ENCODE results near the gene BCR.

Gene BCR

DNA sequence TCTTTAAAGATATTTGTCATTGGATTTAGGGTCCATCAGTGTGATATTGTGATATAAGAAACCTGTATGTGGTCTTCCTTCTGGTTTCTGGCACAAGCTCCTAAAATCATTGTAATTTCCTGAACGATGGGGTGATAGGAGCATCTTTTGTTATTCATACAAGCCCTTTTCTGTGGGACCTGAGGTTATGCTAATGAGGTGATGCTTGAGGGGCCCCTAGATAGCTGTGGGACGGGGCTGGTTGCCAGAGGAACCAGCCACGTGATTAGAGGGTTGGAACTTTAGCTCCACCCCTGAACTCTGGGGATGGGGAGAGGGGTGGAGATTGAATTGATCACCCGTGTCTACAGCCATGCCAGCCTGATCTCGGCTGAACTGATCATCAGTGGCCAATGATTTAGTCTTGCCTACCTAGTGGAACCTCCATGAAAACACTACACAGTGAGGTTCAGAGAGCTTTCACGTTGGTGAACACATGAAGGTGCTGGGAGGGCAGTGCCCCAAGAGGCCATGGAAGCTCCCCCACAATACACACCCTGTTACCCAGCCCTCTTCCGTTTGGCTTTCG lies 62.8 kb downstream of the BCR start:
- Histone ChIP-seq H3K27ac (ENCODE audit: insufficient read depth, low read length, poor library complexity, severe bottlenecking) (peak overlapping the region; percentile 76), H3K4me1 (ENCODE audit: control insufficient read depth, insufficient read depth, low read length, poor library complexity, severe bottlenecking) (peaks cover 35% of the 10 kb centered on the region)
- DNase-seq: peak; percentile 45 to 72 (median 53)

DNA sequence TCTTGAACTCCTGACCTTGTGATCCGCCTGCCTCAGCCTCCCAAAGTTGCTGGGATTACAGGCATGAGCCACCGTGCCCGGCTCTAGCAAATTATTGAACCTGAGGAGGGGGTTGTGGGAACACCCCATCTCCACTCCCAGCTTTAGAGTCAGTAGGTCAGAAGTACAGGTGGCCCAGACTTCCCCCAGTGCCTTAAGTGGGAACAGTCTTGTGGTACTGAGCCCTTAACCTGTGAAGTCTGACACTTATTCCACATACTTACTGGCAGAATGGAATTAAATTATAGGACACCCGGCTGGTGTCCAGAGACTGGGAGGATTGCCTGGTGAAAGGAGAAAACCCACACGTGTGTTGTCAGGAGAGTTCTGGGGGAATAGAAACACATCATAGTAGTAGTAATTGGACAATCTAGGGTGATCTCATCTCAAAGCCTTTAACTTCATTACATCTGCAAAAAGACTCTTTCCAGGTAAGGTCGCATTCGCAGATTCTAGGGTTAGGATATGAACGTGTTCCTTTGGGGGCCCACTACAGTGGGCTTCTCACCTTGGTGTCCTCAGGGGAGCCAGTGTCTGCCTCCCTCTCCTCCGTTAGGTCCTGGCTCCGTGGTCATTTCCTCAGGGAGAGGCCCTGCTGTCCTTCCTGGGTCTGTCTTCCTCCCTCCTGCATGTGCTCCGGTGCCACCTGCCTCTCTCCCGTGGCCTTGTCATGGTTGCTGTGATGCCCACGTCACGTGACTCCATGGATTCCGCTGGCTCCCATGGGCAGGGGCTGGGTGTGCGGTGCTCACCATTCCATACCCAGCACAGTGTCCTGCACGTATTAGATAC lies 63.8 kb downstream of the BCR start:
- Histone ChIP-seq H3K4me3 (ENCODE audit: insufficient read depth, low read depth, low read length, poor library complexity, severe bottlenecking) (no peak overlapping the region), H3K9me3 (ENCODE audit: control insufficient read depth, low read length) (no peaks in the 10 kb centered on the region), H3K36me3 (ENCODE audit: control insufficient read depth, insufficient read depth, low read length) (no peaks in the 10 kb centered on the region), H3K27me3 (replicated peaks; ENCODE audit: control insufficient read depth, insufficient read depth, low read length, poor library complexity, severe bottlenecking) (no peaks in the 10 kb centered on the region), H3K4me1 (ENCODE audit: control insufficient read depth, insufficient read depth, low read length, poor library complexity, severe bottlenecking) (peaks cover 38% of the 10 kb centered on the region), H3K27ac (ENCODE audit: insufficient read depth, low read length, poor library complexity, severe bottlenecking) (peak overlapping the region; percentile 76)
- DNase-seq: no peak

More for the DNA sequence above, 62.8 kb downstream of the BCR start:
- no peaks in the 10 kb centered on the region for H3K27me3 ChIP-seq (replicated peaks; ENCODE audit: control insufficient read depth, insufficient read depth, low read length, poor library complexity, severe bottlenecking)
- no peak overlapping the region for H3K4me3 ChIP-seq (ENCODE audit: insufficient read depth, low read depth, low read length, poor library complexity, severe bottlenecking)
- no peaks in the 10 kb centered on the region for H3K9me3 ChIP-seq (ENCODE audit: control insufficient read depth, low read length)
- H3K36me3 ChIP-seq (ENCODE audit: control insufficient read depth, insufficient read depth, low read length): no peaks in the 10 kb centered on the region

- H3K27me3 ChIP-seq (replicated peaks; ENCODE audit: control insufficient read depth, insufficient read depth, low read length, poor library complexity, severe bottlenecking): no peaks in the 10 kb centered on the region
- no peak overlapping the region for H3K4me3 ChIP-seq (ENCODE audit: insufficient read depth, low read depth, low read length, poor library complexity, severe bottlenecking)
- no peak for DNase-seq
- H3K36me3 ChIP-seq (ENCODE audit: control insufficient read depth, insufficient read depth, low read length): no peaks in the 10 kb centered on the region
- H3K4me1 ChIP-seq (ENCODE audit: control insufficient read depth, insufficient read depth, low read length, poor library complexity, severe bottlenecking): peaks cover 39% of the 10 kb centered on the region
- H3K9me3 ChIP-seq (ENCODE audit: control insufficient read depth, low read length): no peaks in the 10 kb centered on the region
- no peak overlapping the region for H3K27ac ChIP-seq (ENCODE audit: insufficient read depth, low read length, poor library complexity, severe bottlenecking)
Measured at GRCh38 chr22:23244690-23245044, 64.4 kb downstream of the BCR start.

DNA sequence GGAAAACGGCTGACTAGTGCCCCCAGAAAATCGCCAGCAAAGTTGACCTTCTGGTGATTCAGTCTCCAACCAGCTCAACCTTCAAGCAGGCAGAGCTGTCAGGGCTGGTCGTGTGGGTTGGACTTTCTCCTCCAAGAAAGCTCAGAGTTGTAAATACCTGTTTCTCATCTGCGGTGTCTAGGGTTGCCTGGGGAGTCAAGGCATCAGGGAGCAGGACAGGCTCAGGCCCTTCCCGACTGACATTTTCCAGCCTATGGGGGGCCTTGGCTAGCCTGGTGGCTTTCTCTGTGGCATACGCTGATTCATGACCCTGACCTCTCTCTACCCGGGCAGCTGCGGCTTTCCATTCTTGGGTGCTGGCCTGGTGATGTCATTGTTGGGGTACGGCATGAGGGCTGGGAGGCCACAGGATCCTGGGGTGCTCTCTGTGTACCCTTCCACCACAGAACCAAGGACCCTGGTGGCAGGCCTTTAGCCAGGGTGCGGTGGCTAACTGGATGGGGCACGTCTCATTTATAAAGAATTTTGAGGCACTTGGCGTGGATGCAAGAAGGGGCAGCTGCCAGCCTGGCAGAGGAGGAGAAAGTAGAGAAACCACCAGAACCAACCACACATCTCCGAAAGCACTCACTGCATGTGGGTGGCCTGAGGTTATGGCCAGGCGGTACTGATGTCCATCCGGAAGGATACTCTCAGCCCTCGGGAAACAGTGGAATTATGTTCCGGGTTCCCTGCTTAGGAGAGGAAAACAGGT lies 64.9 kb downstream of the BCR start:
- no peak for DNase-seq
- H3K9me3 ChIP-seq (ENCODE audit: control insufficient read depth, low read length): no peaks in the 10 kb centered on the region
- H3K27me3 ChIP-seq (replicated peaks; ENCODE audit: control insufficient read depth, insufficient read depth, low read length, poor library complexity, severe bottlenecking): no peaks in the 10 kb centered on the region
- peaks cover 45% of the 10 kb centered on the region for H3K4me1 ChIP-seq (ENCODE audit: control insufficient read depth, insufficient read depth, low read length, poor library complexity, severe bottlenecking)
- H3K27ac ChIP-seq (ENCODE audit: insufficient read depth, low read length, poor library complexity, severe bottlenecking): no peak overlapping the region
- H3K36me3 ChIP-seq (ENCODE audit: control insufficient read depth, insufficient read depth, low read length): no peaks in the 10 kb centered on the region
- H3K4me3 ChIP-seq (ENCODE audit: insufficient read depth, low read depth, low read length, poor library complexity, severe bottlenecking): no peak overlapping the region

- no peaks in the 10 kb centered on the region for H3K9me3 ChIP-seq (ENCODE audit: control insufficient read depth, low read length)
- DNase-seq: no peak
- H3K4me3 ChIP-seq (ENCODE audit: insufficient read depth, low read depth, low read length, poor library complexity, severe bottlenecking): no peak overlapping the region
- H3K36me3 ChIP-seq (ENCODE audit: control insufficient read depth, insufficient read depth, low read length): no peaks in the 10 kb centered on the region
- H3K27me3 ChIP-seq (replicated peaks; ENCODE audit: control insufficient read depth, insufficient read depth, low read length, poor library complexity, severe bottlenecking): no peaks in the 10 kb centered on the region
- no peak overlapping the region for H3K27ac ChIP-seq (ENCODE audit: insufficient read depth, low read length, poor library complexity, severe bottlenecking)
- H3K4me1 ChIP-seq (ENCODE audit: control insufficient read depth, insufficient read depth, low read length, poor library complexity, severe bottlenecking): peaks cover 45% of the 10 kb centered on the region
Measured at GRCh38 chr22:23245799-23246136, 65.5 kb downstream of the BCR start.

DNA sequence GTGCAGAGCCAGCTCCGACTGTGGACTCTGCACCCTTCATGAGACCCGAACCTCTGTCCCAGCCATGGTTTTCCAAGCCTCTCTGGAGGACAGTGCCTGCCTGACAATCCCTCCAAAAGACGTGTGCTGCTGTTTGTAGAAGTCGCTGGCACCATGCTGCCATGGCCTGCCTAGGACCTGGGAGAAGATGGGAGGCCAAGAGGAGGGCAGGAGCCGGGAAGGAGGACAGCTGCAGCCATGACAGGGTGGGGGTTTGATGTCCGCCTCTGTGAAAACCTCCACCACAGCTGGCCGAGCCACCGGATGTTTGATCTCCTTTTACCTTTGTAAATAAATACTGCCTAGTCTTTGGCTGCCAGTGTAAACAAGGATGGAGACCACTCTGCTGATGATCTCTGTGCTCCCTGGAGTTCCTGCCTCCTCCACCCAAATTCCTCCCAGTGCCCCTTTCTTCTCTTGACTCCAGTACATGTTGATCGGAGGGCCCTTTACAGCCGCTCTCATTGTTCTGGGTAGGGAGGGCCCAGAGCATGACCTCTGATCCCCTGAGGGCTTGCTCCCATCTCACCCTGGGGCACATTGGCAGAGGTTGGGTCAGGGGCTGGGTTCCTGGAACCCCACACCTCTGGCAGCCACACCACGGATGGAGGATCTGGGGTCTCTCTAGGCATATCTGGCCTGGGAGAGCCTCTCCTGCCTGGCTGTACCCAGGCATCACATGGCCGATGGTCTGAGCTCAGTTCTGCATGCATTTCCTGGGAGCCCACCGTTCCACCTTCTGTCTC lies 66.9 kb downstream of the BCR start:
- no peak for DNase-seq
- Histone ChIP-seq H3K27ac (ENCODE audit: insufficient read depth, low read length, poor library complexity, severe bottlenecking) (no peak overlapping the region), H3K36me3 (ENCODE audit: control insufficient read depth, insufficient read depth, low read length) (no peaks in the 10 kb centered on the region), H3K27me3 (replicated peaks; ENCODE audit: control insufficient read depth, insufficient read depth, low read length, poor library complexity, severe bottlenecking) (no peaks in the 10 kb centered on the region), H3K4me1 (ENCODE audit: control insufficient read depth, insufficient read depth, low read length, poor library complexity, severe bottlenecking) (peaks cover 31% of the 10 kb centered on the region), H3K4me3 (ENCODE audit: insufficient read depth, low read depth, low read length, poor library complexity, severe bottlenecking) (no peak overlapping the region), H3K9me3 (ENCODE audit: control insufficient read depth, low read length) (no peaks in the 10 kb centered on the region)

GRCh38 chr22:23248583-23248982 lies 68.3 kb downstream of the BCR start:
- no peaks in the 10 kb centered on the region for H3K9me3 ChIP-seq (ENCODE audit: control insufficient read depth, low read length)
- H3K4me3 ChIP-seq (ENCODE audit: insufficient read depth, low read depth, low read length, poor library complexity, severe bottlenecking): no peak overlapping the region
- DNase-seq: no peak
- no peak overlapping the region for H3K27ac ChIP-seq (ENCODE audit: insufficient read depth, low read length, poor library complexity, severe bottlenecking)
- peaks cover under 1% of the 10 kb centered on the region for H3K36me3 ChIP-seq (ENCODE audit: control insufficient read depth, insufficient read depth, low read length)
- peaks cover 22% of the 10 kb centered on the region for H3K4me1 ChIP-seq (ENCODE audit: control insufficient read depth, insufficient read depth, low read length, poor library complexity, severe bottlenecking)
- no peaks in the 10 kb centered on the region for H3K27me3 ChIP-seq (replicated peaks; ENCODE audit: control insufficient read depth, insufficient read depth, low read length, poor library complexity, severe bottlenecking)

DNA sequence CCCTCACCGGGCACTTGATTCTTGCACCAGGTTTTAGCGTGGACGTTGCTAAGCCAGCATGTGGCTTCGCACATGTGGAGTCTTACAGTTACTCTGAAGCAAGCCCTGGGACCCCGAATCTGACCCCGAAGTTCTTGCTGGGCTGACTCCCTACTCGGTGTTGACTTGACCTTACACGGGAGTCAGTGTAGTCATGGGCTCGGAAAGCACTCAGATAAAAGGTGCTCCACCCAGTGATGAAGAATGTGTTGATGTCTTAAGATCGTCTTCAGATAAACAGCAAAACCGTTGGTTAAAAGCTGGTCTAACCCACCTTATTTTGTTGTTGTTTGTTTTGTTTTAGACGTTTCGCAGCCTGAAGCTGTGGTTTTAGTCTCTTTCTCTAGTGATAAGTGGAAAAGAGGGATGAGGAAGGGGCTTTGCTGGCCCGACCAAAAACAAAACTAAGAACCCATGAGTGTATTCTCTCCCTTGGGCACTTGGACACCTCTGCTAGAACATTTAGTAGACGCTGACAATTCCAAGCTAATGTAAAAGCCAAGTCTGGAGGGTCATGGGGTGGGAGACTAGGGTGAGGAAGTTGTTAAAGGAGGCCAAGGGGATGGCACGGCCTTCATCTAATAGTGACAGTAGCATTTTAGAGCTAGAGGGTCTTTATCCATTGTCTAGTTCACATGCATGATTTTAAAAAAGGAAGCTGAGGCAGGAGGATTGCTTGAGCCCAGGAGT lies 69.9 kb downstream of the BCR start:
- Histone ChIP-seq H3K36me3 (ENCODE audit: control insufficient read depth, insufficient read depth, low read length) (peaks cover 12% of the 10 kb centered on the region), H3K4me3 (ENCODE audit: insufficient read depth, low read depth, low read length, poor library complexity, severe bottlenecking) (no peak overlapping the region), H3K27me3 (replicated peaks; ENCODE audit: control insufficient read depth, insufficient read depth, low read length, poor library complexity, severe bottlenecking) (no peaks in the 10 kb centered on the region), H3K4me1 (ENCODE audit: control insufficient read depth, insufficient read depth, low read length, poor library complexity, severe bottlenecking) (peaks cover 22% of the 10 kb centered on the region), H3K27ac (ENCODE audit: insufficient read depth, low read length, poor library complexity, severe bottlenecking) (no peak overlapping the region), H3K9me3 (ENCODE audit: control insufficient read depth, low read length) (no peaks in the 10 kb centered on the region)
- DNase-seq: no peak

DNA sequence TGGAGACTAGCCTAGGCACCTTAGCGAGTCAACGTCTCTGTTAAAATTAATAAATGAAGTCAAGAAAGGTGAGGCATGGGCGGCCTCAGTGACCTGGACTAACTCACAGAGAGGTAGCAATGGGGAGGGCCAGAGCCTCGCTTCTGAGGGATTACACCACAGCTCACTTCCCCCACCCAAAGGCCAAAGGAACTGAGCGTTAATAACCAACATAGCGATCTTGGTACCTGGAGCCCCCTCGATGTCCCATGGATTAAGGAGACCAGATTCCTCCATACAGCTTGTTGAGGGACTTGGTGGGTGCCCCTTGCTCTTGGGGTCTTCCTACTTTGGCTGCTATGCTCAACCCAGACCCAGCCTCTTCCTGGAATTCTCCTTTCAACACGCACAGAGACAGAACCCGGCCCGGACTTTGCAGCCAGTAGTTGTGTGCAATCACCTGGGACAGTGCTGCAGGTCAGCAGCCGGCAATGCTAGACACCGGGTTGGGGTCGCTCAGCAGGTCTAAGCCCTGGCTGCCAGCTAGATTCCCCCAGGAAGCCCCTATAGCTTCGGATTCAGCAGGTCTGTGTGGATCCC lies 70.6 kb downstream of the BCR start:
- no peak overlapping the region for H3K4me3 ChIP-seq (ENCODE audit: insufficient read depth, low read depth, low read length, poor library complexity, severe bottlenecking)
- peaks cover 14% of the 10 kb centered on the region for H3K36me3 ChIP-seq (ENCODE audit: control insufficient read depth, insufficient read depth, low read length)
- H3K4me1 ChIP-seq (ENCODE audit: control insufficient read depth, insufficient read depth, low read length, poor library complexity, severe bottlenecking): peaks cover 22% of the 10 kb centered on the region
- no peaks in the 10 kb centered on the region for H3K27me3 ChIP-seq (replicated peaks; ENCODE audit: control insufficient read depth, insufficient read depth, low read length, poor library complexity, severe bottlenecking)
- no peaks in the 10 kb centered on the region for H3K9me3 ChIP-seq (ENCODE audit: control insufficient read depth, low read length)
- DNase-seq: no peak
- no peak overlapping the region for H3K27ac ChIP-seq (ENCODE audit: insufficient read depth, low read length, poor library complexity, severe bottlenecking)

Measured in effector memory CD4-positive, alpha-beta T cell (primary cell).